GM10266 (cell line): ENCODE measurements around the gene TSC1.

Source experiments
- DNase-seq: peaks from one replicate; pipeline ENCODE4 v3.0.0; 2012; ENCODE audit errors: extremely low spot score
- TF ChIP-seq, protein P1 (sequence below): IDR thresholded peaks from 2 replicates; pipeline ENCODE4 v1.5.1; 2012; ENCODE audit warnings: mild to moderate bottlenecking, low read depth; ENCODE audit not compliant: control insufficient read depth, insufficient read depth; ENCODE audit errors: missing control alignments

The TSC1 gene

DNA sequence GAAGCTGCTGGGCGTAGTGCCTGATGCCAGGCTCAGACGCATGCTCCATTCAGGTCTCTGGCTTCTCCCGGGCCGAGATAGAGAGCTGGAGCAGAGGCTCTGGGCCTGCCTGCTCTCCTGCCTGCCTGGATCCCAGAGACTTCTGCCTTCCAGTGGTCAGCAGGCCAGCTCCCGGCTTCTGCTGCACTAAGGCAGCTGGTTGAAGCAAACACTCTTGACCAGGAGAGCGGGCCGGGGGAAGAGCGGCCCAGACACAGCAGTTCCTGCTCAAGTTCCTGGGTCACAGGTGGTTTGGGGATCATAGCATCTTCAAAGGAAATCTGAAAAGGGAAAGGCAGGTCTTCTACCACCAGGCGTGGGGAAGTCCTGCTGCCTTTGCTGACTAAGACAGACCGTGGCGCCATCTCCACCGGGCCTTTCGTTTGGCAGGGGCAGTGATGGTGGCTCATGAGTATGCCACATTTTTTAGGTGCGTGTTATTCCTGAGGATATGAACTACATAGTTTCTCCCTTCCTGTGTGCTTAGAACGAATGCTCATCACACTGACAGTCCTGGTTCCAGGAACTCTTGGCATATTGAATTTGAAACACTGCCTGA is 97.4 kb downstream of the TSC1 start:
- TF ChIP-seq, protein P1, sequence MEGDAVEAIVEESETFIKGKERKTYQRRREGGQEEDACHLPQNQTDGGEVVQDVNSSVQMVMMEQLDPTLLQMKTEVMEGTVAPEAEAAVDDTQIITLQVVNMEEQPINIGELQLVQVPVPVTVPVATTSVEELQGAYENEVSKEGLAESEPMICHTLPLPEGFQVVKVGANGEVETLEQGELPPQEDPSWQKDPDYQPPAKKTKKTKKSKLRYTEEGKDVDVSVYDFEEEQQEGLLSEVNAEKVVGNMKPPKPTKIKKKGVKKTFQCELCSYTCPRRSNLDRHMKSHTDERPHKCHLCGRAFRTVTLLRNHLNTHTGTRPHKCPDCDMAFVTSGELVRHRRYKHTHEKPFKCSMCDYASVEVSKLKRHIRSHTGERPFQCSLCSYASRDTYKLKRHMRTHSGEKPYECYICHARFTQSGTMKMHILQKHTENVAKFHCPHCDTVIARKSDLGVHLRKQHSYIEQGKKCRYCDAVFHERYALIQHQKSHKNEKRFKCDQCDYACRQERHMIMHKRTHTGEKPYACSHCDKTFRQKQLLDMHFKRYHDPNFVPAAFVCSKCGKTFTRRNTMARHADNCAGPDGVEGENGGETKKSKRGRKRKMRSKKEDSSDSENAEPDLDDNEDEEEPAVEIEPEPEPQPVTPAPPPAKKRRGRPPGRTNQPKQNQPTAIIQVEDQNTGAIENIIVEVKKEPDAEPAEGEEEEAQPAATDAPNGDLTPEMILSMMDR, result no peak

DNA sequence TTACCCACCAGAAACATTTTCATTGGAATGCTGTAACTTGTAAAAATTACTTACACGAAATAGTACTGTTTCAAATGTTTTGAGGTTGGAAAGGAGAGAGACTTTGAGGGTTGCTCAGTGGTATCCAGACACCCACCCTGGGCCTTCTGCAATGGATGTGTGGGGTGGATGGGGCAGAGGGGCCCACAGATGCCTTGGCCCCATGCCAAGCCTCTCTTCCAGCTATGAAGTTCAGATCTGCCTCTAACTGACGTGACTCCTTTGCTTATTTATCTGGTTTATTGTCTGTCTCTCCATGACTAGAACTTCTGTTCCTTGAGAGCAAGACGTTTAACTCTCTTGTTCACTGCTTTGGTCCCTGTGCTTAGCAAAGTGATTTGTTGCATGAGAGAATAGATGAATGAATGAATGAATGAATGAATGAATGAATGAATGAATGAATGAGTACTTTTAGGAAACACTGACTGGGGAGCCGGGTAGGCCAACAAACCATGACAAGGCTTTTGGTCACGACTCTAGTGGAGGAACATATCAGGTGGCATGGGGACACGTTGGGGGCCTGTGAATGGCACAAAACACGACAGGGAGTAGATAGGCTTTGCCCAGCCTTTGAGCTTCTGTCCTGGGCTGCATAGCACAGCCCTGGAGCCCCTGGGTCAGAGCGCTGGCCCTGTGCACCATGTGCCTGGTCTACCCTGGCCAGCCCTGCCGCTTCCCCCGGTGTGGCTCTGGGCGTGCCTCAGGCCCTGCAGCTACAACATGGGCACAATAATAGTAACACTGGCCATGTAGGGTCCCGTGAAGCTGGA is 98.1 kb downstream of the TSC1 start:
- TF ChIP-seq, protein P1, result no peak
- DNase-seq, result no peak

More for the DNA sequence above, 97.4 kb downstream of the TSC1 start:
- DNase-seq, result no peak

DNA sequence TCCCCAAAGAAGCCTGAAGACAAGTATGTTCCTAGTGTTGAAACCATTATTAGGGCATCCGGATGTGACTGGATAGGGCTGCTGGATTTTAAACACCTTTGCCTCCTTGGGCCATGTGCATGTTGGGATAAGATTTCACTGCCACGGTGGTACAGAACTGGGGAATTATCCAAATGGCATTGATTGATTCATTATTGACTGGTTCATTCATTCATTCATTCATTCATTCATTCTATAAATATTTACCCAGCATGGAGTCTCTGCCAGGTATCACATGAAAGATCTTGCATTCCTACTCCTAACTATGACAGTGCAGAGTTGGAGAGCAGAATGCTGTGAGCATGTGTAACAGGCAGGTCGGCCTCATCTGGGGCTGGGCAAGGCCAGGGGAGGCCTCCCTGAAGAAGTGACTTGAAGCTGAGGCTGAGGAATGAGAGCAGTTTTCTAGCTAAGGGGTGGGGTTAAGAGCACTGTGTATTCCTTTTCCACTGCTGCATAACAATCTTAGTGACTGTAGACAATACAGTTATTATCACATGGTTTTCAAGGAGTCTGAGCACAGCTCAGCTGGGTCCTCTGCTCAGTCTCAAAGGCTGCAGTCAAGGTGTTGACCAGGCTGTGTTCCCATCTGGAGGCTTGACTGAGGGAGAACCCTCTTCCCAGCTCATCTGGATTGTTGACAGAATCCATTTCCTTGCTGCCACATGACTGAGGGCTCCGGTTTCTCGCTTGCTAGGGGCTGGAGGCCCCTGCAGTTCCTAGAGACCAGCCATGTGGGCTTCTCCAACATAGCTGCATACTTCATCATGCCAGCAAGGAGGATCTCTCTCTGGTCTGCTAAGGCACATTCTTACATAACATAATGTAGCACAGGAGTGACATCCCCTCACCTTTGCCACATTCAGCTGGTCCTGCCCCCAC is 102.0 kb downstream of the TSC1 start:
- DNase-seq, result no peak
- TF ChIP-seq, protein P1, result no peak
